ENCODE results near the gene ACTR10.
"Not testable (repeated sequence)": the region's sequence is repeated elsewhere in the genome, so short reads cannot be mapped to it uniquely, and the experiment has no call there.

ACTR10 gene

GRCh38 chr14:58245562-58245961 is 45.6 kb downstream of the ACTR10 start:
- Histone ChIP-seq H3K36me3 (peaks cover 40% of the 10 kb centered on the region), H3K9me3 (ENCODE audit: severe bottlenecking) (no peaks in the 10 kb centered on the region), H3K27me3 (ENCODE audit: insufficient read depth, low read depth, severe bottlenecking) (no peaks in the 10 kb centered on the region), H3K4me3 (ENCODE audit: low read depth, low read length) (peak overlapping the region; percentile 79), H3K27ac (peak overlapping the region; percentile 91)
- no peak for DNase-seq
- TF ChIP-seq, protein P1, sequence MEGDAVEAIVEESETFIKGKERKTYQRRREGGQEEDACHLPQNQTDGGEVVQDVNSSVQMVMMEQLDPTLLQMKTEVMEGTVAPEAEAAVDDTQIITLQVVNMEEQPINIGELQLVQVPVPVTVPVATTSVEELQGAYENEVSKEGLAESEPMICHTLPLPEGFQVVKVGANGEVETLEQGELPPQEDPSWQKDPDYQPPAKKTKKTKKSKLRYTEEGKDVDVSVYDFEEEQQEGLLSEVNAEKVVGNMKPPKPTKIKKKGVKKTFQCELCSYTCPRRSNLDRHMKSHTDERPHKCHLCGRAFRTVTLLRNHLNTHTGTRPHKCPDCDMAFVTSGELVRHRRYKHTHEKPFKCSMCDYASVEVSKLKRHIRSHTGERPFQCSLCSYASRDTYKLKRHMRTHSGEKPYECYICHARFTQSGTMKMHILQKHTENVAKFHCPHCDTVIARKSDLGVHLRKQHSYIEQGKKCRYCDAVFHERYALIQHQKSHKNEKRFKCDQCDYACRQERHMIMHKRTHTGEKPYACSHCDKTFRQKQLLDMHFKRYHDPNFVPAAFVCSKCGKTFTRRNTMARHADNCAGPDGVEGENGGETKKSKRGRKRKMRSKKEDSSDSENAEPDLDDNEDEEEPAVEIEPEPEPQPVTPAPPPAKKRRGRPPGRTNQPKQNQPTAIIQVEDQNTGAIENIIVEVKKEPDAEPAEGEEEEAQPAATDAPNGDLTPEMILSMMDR (IDR thresholded peaks at IDR 0.05; ENCODE audit: low read depth, low read length) = no peak

GRCh38 chr14:58249611-58250010 is 49.7 kb downstream of the ACTR10 start:
- peaks cover 76% of the 10 kb centered on the region for H3K36me3 ChIP-seq
- no peaks in the 10 kb centered on the region for H3K27me3 ChIP-seq (ENCODE audit: insufficient read depth, low read depth, severe bottlenecking)
- no peaks in the 10 kb centered on the region for H3K9me3 ChIP-seq (ENCODE audit: severe bottlenecking)
- TF ChIP-seq, protein P1 (IDR thresholded peaks at IDR 0.05; ENCODE audit: low read depth, low read length) = no peak
- no peak overlapping the region for H3K27ac ChIP-seq
- no peak overlapping the region for H3K4me3 ChIP-seq (ENCODE audit: low read depth, low read length)
- no peak for DNase-seq

DNA sequence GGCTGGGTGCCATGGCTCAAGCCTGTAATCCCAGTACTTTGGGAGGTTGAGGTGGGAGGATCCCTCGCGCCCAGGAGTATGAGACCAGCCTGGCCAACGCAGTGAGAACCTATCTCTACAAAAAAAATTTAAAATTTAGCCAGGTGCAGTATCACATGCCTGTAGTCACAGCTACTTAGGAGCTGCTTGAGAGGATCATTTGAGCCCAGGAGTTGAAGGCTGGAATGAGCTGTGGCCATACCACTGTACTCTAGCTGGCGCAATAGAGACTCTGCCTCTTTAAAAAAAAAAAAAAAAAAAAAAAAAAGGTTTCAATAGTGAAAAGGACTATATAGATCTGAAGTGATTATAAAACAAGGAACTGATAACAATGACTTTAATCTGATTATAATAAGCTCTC is 58.2 kb downstream of the ACTR10 start:
- DNase-seq = no peak
- H3K4me3 ChIP-seq (ENCODE audit: low read depth, low read length) = no peak overlapping the region
- no peaks in the 10 kb centered on the region for H3K9me3 ChIP-seq (ENCODE audit: severe bottlenecking)
- TF ChIP-seq, protein P1 (IDR thresholded peaks at IDR 0.05; ENCODE audit: low read depth, low read length) = no peak
- no peaks in the 10 kb centered on the region for H3K27me3 ChIP-seq (ENCODE audit: insufficient read depth, low read depth, severe bottlenecking)
- H3K36me3 ChIP-seq = peaks cover 78% of the 10 kb centered on the region
- H3K27ac ChIP-seq = no peak overlapping the region

GRCh38 chr14:58262005-58262404 is 62.1 kb downstream of the ACTR10 start:
- not testable (repeated sequence) for H3K9me3 ChIP-seq (ENCODE audit: severe bottlenecking); H3K4me3 ChIP-seq (ENCODE audit: low read depth, low read length); H3K27me3 ChIP-seq (ENCODE audit: insufficient read depth, low read depth, severe bottlenecking); H3K27ac ChIP-seq
- peak; percentile 14 for DNase-seq
- H3K36me3 ChIP-seq = peaks cover 92% of the 10 kb centered on the region

GRCh38 chr14:58265401-58265800 is 65.5 kb downstream of the ACTR10 start:
- Histone ChIP-seq H3K36me3 (peaks cover 96% of the 10 kb centered on the region), H3K9me3 (ENCODE audit: severe bottlenecking) (no peaks in the 10 kb centered on the region), H3K27ac (no peak overlapping the region), H3K27me3 (ENCODE audit: insufficient read depth, low read depth, severe bottlenecking) (no peaks in the 10 kb centered on the region), H3K4me3 (ENCODE audit: low read depth, low read length) (no peak overlapping the region)
- DNase-seq = no peak
- TF ChIP-seq, protein P1 (IDR thresholded peaks at IDR 0.05; ENCODE audit: low read depth, low read length) = no peak

GRCh38 chr14:58270628-58271027 is 70.7 kb downstream of the ACTR10 start:
- peaks cover 83% of the 10 kb centered on the region for H3K36me3 ChIP-seq
- H3K9me3 ChIP-seq (ENCODE audit: severe bottlenecking) = no peaks in the 10 kb centered on the region
- no peak for DNase-seq
- TF ChIP-seq, protein P1 (IDR thresholded peaks at IDR 0.05; ENCODE audit: low read depth, low read length) = no peak
- no peaks in the 10 kb centered on the region for H3K27me3 ChIP-seq (ENCODE audit: insufficient read depth, low read depth, severe bottlenecking)
- H3K27ac ChIP-seq = no peak overlapping the region
- no peak overlapping the region for H3K4me3 ChIP-seq (ENCODE audit: low read depth, low read length)
